Measurements from ENCODE around the gene P2RY2.

P2RY2 gene

DNA sequence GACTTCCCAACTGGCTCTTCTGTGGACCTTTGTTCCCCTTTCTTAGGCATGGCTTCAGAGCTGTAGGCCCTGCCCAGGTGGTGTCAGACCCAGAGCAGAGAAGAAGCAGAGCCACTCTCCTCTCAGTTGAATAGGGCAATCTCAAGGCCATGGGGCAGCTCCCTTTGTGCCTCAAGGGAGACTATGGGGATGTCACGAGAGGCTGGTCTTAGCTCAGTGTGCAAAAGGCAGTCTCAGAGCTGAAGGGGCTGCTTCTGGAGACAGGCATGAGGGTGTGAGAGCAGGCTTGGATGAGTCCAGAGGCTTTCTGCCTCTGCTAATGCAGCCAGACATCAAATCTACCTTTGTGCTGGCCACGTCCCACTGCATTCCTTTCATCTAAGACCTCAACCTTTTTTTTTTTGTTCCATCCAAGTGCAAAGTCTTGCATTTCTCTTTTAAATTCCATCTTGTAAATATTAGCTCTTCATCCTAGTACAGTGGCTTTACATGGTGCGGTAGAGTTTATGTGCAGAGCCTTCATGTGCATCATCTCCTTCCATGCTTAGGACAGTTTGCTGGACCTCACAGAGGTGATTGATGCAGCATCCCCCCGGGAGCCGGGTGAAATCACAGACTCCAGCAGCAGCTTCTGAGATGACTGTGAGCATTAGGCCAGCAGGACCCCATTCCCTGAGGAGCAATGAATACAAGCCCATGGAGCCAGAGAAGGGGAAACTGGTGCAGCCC is 41.8 kb upstream of the P2RY2 start:
- Histone ChIP-seq H3K27ac (no peak overlapping the region; a peak in 1 of 22 replicates), H3K4me1 (peaks cover 37 to 44% (median 41%) of the 10 kb centered on the region in 10 experiments)

DNA sequence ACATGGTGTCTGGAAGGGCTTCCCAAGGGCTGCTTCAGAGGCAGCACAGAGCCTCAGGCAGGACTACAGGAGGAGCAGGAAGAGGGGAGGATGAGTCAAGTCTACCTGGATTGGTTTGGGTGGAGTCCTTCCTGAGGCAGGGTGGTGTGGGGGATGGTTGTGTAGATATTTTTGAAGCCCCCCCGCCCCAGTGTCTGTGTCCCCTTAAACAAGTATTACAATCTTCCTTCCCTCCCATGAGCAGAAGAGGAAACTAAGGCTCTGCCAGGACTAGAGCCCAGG is 41.3 kb upstream of the P2RY2 start:
- Histone ChIP-seq H3K4me1 (peaks cover 32 to 39% (median 36%) of the 10 kb centered on the region in 10 experiments), H3K27me3 (no peaks in the 10 kb centered on the region), H3K27ac (peak overlapping the region in 1 of 11 experiments; percentile 28; a peak in 1 of 22 replicates), H3K9me3 (replicated peaks in 1 of 11) (no peaks in the 10 kb centered on the region), H4K20me1 (no peaks in the 10 kb centered on the region), H3K9ac (no peak overlapping the region; a peak in 1 of 22 replicates), H3K4me3 (no peak overlapping the region), H3K4me2 (peak overlapping the region; percentile 0 to 81 (median 40); a peak in 19 of 22 replicates), H3K36me3 (no peaks in the 10 kb centered on the region)
- no peak for TF ChIP-seq Cebpa-rat (IDR thresholded peaks at IDR 0.05)

More for the DNA sequence above, 41.8 kb upstream of the P2RY2 start:
- no peaks in the 10 kb centered on the region for H3K27me3 ChIP-seq
- H4K20me1 ChIP-seq, result no peaks in the 10 kb centered on the region
- H3K9ac ChIP-seq, result no peak overlapping the region
- H3K9me3 ChIP-seq (replicated peaks in 1 of 11), result no peaks in the 10 kb centered on the region
- TF ChIP-seq Cebpa-rat (IDR thresholded peaks at IDR 0.05), result no peak
- H3K36me3 ChIP-seq, result no peaks in the 10 kb centered on the region
- H3K4me2 ChIP-seq, result peak overlapping the region; percentile 0 to 81 (median 40); a peak in 19 of 22 replicates
- H3K4me3 ChIP-seq, result no peak overlapping the region

DNA sequence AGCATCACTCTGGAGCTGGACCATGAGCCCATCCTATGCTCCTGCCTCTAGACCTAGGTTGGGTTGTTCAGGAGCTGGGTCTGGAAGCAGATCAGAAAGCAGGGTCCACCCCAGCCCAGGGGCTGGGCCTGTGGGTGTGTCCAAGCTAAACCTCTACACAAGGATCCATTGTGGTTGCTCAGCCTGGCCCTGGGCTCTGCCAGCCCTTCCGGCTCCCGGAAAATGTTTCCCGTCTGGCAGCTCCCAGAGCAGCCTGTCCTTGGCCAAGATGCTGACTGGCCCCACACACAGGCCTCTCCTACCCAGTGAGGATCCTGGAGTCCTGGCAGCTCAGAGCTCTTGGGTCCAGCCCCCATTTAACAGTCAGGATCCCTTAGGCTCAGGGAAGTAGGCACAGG is 40.7 kb upstream of the P2RY2 start:
- H3K4me3 ChIP-seq, result no peak overlapping the region
- peak overlapping the region in 7 of 11 experiments; percentile 4 to 34 (median 27); a peak in 8 of 22 replicates for H3K27ac ChIP-seq
- H3K9ac ChIP-seq, result peak overlapping the region in 6 of 11 experiments; percentile 10 to 52 (median 22); a peak in 3 of 22 replicates
- H4K20me1 ChIP-seq, result no peaks in the 10 kb centered on the region
- peaks cover 30 to 37% (median 34%) of the 10 kb centered on the region in 10 experiments for H3K4me1 ChIP-seq
- peak overlapping the region in 10 of 11 experiments; percentile 7 to 81 (median 39); a peak in 15 of 22 replicates for H3K4me2 ChIP-seq
- TF ChIP-seq Cebpa-rat (IDR thresholded peaks at IDR 0.05), result no peak
- no peaks in the 10 kb centered on the region for H3K27me3 ChIP-seq
- H3K9me3 ChIP-seq (replicated peaks in 1 of 11), result no peaks in the 10 kb centered on the region
- H3K36me3 ChIP-seq, result no peaks in the 10 kb centered on the region

DNA sequence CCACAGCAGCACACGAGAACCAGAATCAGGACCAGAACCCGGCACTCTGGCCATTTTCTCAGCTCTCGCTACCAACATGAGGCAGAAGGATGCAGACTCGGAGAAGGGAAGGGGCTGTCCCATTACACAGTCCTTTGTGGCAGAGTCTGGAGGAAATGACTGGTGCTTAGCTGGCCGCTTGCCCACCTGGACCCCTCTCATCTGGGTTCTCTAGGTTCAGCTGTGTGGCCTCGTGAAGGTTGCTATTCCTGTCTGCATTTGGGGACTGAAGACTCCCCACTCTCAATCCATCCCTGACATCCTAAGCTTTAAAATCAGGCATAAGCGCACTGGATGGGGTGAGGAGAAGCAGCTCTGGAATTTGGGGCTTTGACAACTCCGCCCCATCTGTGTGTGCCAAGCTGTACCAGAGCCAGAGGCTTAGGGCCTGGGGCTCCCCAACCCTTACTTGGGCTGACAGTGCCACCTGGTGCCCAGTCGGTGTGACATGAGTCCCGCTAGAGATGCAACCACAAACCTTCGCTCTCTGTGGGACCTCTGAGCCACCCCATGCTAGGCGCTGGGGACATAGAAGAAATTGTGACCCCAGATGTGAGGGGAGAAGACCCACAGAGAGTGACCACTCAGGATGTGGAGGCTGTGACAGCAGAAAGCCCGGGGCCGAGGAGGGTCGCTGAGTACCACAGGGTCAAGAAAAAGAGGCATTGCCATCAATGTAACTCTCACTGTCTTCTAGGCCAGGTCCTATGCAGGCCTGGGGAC is 40.1 kb upstream of the P2RY2 start:
- Histone ChIP-seq H3K9me3 (replicated peaks in 1 of 11) (no peaks in the 10 kb centered on the region), H3K4me1 (peaks cover 30 to 37% (median 34%) of the 10 kb centered on the region in 10 experiments), H3K27me3 (no peaks in the 10 kb centered on the region), H3K9ac (peak overlapping the region in 5 of 11 experiments; percentile 10 to 52 (median 25); a peak in 4 of 22 replicates), H3K27ac (peak overlapping the region in 7 of 11 experiments; percentile 4 to 34 (median 27); a peak in 9 of 22 replicates), H3K36me3 (no peaks in the 10 kb centered on the region), H3K4me3 (no peak overlapping the region), H4K20me1 (no peaks in the 10 kb centered on the region), H3K4me2 (peak overlapping the region in 9 of 11 experiments; percentile 21 to 81 (median 41); a peak in 14 of 22 replicates)
- TF ChIP-seq Cebpa-rat (IDR thresholded peaks at IDR 0.05), result no peak

DNA sequence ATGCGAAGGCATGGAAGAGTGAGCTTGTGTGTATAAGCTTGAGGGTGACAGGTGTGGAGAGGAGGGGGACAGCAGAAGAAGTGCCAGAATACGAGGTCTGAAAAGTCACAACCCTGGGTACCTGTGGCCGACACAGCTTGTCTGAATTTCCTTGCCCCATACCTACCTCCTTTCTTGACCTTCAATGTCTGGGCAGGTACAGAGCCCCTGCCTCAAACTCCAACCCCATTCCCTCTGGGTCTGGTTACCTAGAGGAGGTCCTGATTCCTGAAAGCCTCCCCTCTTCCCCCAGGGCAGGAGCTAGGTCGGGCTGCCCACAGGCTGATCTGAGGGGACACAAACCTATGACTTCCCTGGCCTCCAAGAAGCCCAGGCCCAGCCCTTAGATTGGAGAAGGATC is 39.4 kb upstream of the P2RY2 start:
- Histone ChIP-seq H3K27ac (no peak overlapping the region), H3K27me3 (no peaks in the 10 kb centered on the region), H3K4me1 (peaks cover 26 to 33% (median 31%) of the 10 kb centered on the region in 10 experiments), H3K4me2 (no peak overlapping the region), H4K20me1 (no peaks in the 10 kb centered on the region), H3K36me3 (no peaks in the 10 kb centered on the region), H3K4me3 (no peak overlapping the region), H3K9ac (no peak overlapping the region), H3K9me3 (replicated peaks in 1 of 11) (no peaks in the 10 kb centered on the region)
- no peak for TF ChIP-seq Cebpa-rat (IDR thresholded peaks at IDR 0.05)

DNA sequence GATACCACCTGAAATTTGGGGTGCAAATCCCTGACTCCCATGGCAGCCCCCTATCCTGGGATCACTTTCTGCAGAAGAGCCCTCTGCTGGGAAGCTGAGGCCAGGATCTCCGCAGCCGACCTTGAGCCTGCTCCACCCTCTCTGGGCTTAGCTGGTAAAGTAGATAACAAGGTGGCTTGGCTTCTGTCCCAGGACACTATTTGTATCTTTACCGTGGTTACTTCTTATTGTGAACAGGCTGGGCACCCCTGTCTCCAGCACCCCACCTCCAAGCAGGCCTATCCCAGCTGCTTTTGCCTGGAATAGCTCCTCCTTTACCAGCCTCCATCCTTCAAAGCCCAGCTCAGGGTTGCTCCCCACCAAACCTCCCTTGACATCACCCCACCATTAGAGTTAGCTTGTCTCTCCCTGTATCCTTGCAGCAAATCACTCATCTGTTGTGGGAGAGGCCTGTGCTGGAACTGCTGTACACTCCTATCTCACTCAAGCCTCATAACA is 35.2 kb upstream of the P2RY2 start:
- Histone ChIP-seq H3K4me1 (peaks cover 24 to 41% (median 34%) of the 10 kb centered on the region in 10 experiments), H3K9me3 (replicated peaks in 1 of 11) (no peaks in the 10 kb centered on the region), H3K36me3 (no peaks in the 10 kb centered on the region), H3K9ac (no peak overlapping the region), H3K4me3 (no peak overlapping the region), H3K27me3 (no peaks in the 10 kb centered on the region), H4K20me1 (no peaks in the 10 kb centered on the region), H3K27ac (no peak overlapping the region), H3K4me2 (no peak overlapping the region)
- TF ChIP-seq Cebpa-rat (IDR thresholded peaks at IDR 0.05), result no peak

DNA sequence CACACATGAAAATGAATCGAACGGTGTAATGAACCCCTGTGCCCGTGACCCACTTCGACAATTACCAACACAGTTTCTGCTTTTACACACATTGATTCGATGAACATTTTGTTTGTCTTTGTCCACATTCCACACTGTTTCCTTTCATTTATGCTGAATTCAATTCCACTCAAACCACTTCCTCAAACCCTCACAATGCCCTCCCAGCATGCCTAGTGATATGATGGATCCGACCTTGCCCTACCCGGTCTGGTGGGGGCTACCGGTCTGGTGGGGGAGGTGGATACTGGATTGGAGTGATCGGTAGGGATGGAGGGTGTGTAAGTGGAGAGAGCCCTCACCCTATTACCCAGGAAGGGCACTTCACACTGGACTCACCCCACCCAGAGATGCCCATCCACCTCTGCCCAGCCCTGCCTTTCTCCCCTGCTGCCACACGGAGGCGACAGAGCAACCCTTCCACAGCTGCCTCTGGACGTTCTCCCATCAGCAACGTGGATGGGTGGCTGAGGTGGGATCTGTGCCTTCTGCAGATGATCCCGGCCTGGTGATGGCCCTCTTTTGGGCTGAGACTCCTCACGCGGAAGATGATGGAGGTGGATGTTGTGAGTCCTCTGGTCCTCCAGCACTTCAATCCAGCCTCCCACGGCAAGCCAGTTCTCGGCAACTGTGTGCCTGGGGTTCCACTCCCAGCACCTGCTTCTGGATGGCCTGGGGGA is 33.0 kb upstream of the P2RY2 start:
- Histone ChIP-seq H3K9me3 (replicated peaks in 1 of 11) (no peaks in the 10 kb centered on the region), H3K36me3 (no peaks in the 10 kb centered on the region), H4K20me1 (no peaks in the 10 kb centered on the region), H3K27ac (peak overlapping the region in 9 of 11 experiments; percentile 31 to 79 (median 65); a peak in 17 of 22 replicates), H3K27me3 (no peaks in the 10 kb centered on the region), H3K4me3 (peak overlapping the region in 6 of 10 experiments; percentile 21 to 59 (median 30); a peak in 11 of 20 replicates), H3K4me2 (peak overlapping the region; percentile 53 to 93 (median 64)), H3K4me1 (peaks cover 45 to 62% (median 55%) of the 10 kb centered on the region in 10 experiments), H3K9ac (peak overlapping the region in 9 of 11 experiments; percentile 35 to 76 (median 57); a peak in 15 of 22 replicates)
- TF ChIP-seq Cebpa-rat (IDR thresholded peaks at IDR 0.05), result no peak

DNA sequence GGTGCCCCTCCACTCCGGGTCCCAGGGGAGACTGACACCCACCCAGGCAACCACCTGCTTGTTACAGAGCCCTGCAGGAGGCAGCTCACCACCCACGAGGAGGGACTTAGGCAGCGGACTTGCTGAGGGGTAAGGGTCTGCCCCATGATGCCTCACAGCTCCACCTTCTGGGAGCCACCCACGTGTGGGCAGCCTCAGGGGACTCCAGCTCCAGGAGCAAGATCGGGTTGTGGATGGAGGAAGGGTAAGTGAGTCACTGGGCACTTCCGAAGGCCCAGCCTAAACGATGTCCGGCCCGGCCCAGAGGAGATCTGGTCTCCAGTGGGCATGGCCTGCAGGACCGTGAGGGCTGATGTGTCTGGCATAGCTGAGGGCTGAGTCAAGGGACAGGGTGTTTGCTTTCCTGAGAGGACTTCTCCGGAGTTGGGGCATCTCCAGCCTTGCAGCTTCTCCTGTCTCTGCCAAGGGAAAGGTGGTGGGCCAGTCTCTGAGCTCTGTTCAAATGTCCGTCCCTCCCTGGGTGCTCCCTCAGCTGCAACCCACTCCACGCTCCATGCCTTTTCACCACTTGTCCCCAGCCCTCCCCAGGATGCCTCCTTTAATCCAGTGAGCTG is 32.3 kb upstream of the P2RY2 start:
- Histone ChIP-seq H3K27me3 (no peaks in the 10 kb centered on the region), H3K4me2 (peak overlapping the region; percentile 53 to 93 (median 64)), H3K4me3 (peak overlapping the region in 2 of 10 experiments; percentile 21 to 59; a peak in 3 of 20 replicates), H3K27ac (peak overlapping the region in 7 of 11 experiments; percentile 17 to 79 (median 74); a peak in 11 of 22 replicates), H3K36me3 (no peaks in the 10 kb centered on the region), H3K9me3 (replicated peaks in 1 of 11) (no peaks in the 10 kb centered on the region), H4K20me1 (no peaks in the 10 kb centered on the region), H3K4me1 (peaks cover 48 to 69% (median 61%) of the 10 kb centered on the region in 10 experiments), H3K9ac (peak overlapping the region in 8 of 11 experiments; percentile 4 to 76 (median 33); a peak in 10 of 22 replicates)
- TF ChIP-seq Cebpa-rat (IDR thresholded peaks at IDR 0.05), result no peak
